Measurements from ENCODE around the gene TMEM121B.
"Not testable (repeated sequence)": the region's sequence is repeated elsewhere in the genome, so short reads cannot be mapped to it uniquely, and the experiment has no call there.

Gene TMEM121B

GRCh38 chr22:17121233-17122195, at the start of gene TMEM121B:
TMEM121B (minus strand) TSS chr22:17121360; CDS start chr22:17121127, 233 bp downstream.
- DNase-seq (ENCODE audit: low read depth in 1 of 2, low spot score in 1 of 2): no peak

GRCh38 chr22:17167486-17167885, 46.3 kb upstream of the TMEM121B start:
- DNase-seq (ENCODE audit: low read depth in 1 of 2, low spot score in 1 of 2): no peak

GRCh38 chr22:17164392-17165024, 43.3 kb upstream of the TMEM121B start:
- DNase-seq (ENCODE audit: low read depth in 1 of 2, low spot score in 1 of 2): no peak

GRCh38 chr22:17162731-17163130, 41.6 kb upstream of the TMEM121B start:
- DNase-seq (ENCODE audit: low read depth in 1 of 2, low spot score in 1 of 2): no peak

GRCh38 chr22:17161991-17162390, 40.8 kb upstream of the TMEM121B start:
- DNase-seq (ENCODE audit: low read depth in 1 of 2, low spot score in 1 of 2): no peak

- DNase-seq (ENCODE audit: low read depth in 1 of 2, low spot score in 1 of 2): peak; percentile 5 to 7
Observed at GRCh38 chr22:17159504-17159951, 38.4 kb upstream of the TMEM121B start.

GRCh38 chr22:17158568-17159503, 37.7 kb upstream of the TMEM121B start, which contains the start of gene HDHD5:
HDHD5 (minus strand) TSS chr22:17159277; CDS start chr22:17159251, 26 bp downstream.
- peak; percentile 78 to 82 for DNase-seq (ENCODE audit: low read depth in 1 of 2, low spot score in 1 of 2)

GRCh38 chr22:17158176-17158567, 37.0 kb upstream of the TMEM121B start:
- no peak for DNase-seq (ENCODE audit: low read depth in 1 of 2, low spot score in 1 of 2)

- no peak for DNase-seq (ENCODE audit: low read depth in 1 of 2, low spot score in 1 of 2)
Observed at GRCh38 chr22:17157714-17158113, 36.6 kb upstream of the TMEM121B start.

GRCh38 chr22:17155941-17156340, 34.8 kb upstream of the TMEM121B start:
- no peak for DNase-seq (ENCODE audit: low read depth in 1 of 2, low spot score in 1 of 2)

- DNase-seq (ENCODE audit: low read depth in 1 of 2, low spot score in 1 of 2): no peak
Observed at GRCh38 chr22:17152971-17153370, 31.8 kb upstream of the TMEM121B start.

GRCh38 chr22:17152340-17152739, 31.2 kb upstream of the TMEM121B start:
- no peak for DNase-seq (ENCODE audit: low read depth in 1 of 2, low spot score in 1 of 2)

- no peak for DNase-seq (ENCODE audit: low read depth in 1 of 2, low spot score in 1 of 2)
Observed at GRCh38 chr22:17149076-17149815, 28.1 kb upstream of the TMEM121B start.

GRCh38 chr22:17147458-17147857, 26.3 kb upstream of the TMEM121B start:
- not testable (repeated sequence) for DNase-seq (ENCODE audit: low read depth in 1 of 2, low spot score in 1 of 2)

- DNase-seq (ENCODE audit: low read depth in 1 of 2, low spot score in 1 of 2): no peak
Observed at GRCh38 chr22:17145021-17145680, 24.0 kb upstream of the TMEM121B start.

- no peak for DNase-seq (ENCODE audit: low read depth in 1 of 2, low spot score in 1 of 2)
Observed at GRCh38 chr22:17143826-17144225, 22.7 kb upstream of the TMEM121B start.

GRCh38 chr22:17143101-17143500, 21.9 kb upstream of the TMEM121B start:
- DNase-seq (ENCODE audit: low read depth in 1 of 2, low spot score in 1 of 2): no peak

- DNase-seq (ENCODE audit: low read depth in 1 of 2, low spot score in 1 of 2): no peak
Observed at GRCh38 chr22:17140826-17141766, 19.9 kb upstream of the TMEM121B start.

- DNase-seq (ENCODE audit: low read depth in 1 of 2, low spot score in 1 of 2): no peak
Observed at GRCh38 chr22:17140022-17140421, 18.9 kb upstream of the TMEM121B start.
